HCT116 (cell line): Measurements from ENCODE around the gene MALRD1.

ENCODE experiments used
- ATF3 ChIP-seq: IDR thresholded peaks from 2 replicates; pipeline ENCODE4 v1.6.1; 2012
- CEBPB ChIP-seq: IDR thresholded peaks from 2 replicates; pipeline ENCODE4 v1.6.1; 2012; ENCODE audit warnings: low read depth
- CTCF ChIP-seq, 3 experiments: fragments of 200-600 bp in 1 of 3; sonication (generic) in 1 of 3; IDR thresholded peaks in 2 of 3; conservative IDR thresholded peaks in 1 of 3; 2 replicates each; pipeline ENCODE4 v1.5.1; 2012 to 2017; ENCODE audit warnings: low read depth in 2 of 3, low read length in 2 of 3, antibody characterized with exemption in 1 of 3, borderline replicate concordance in 1 of 3, control low read depth in 1 of 3, mild to moderate bottlenecking in 1 of 3, mixed read lengths in 1 of 3, mixed run types in 1 of 3, moderate library complexity in 1 of 3; ENCODE audit not compliant: insufficient read depth in 1 of 3
- EGR1 ChIP-seq: IDR thresholded peaks from 2 replicates; pipeline ENCODE4 v1.6.1; 2012; ENCODE audit warnings: low read depth
- EZH2 ChIP-seq: fragments of 200-600 bp; sonication (generic); IDR thresholded peaks from 2 replicates; pipeline ENCODE4 v1.6.1; 2017; ENCODE audit warnings: antibody characterized with exemption, mixed run types
- JUND ChIP-seq: IDR thresholded peaks from 2 replicates; pipeline ENCODE4 v1.6.1; 2012
- MAX ChIP-seq: IDR thresholded peaks from 2 replicates; pipeline ENCODE4 v1.6.1; 2012
- POLR2A ChIP-seq: IDR thresholded peaks from 2 replicates; pipeline ENCODE4 v1.7.0; 2011; ENCODE audit warnings: borderline replicate concordance; ENCODE audit not compliant: insufficient read depth, insufficient read length; ENCODE audit errors: extremely low read depth
- POLR2AphosphoS5 ChIP-seq: IDR thresholded peaks from 2 replicates; pipeline ENCODE4 v1.6.1; 2011; ENCODE audit warnings: mild to moderate bottlenecking, low read depth, low read length, moderate library complexity
- SRF ChIP-seq: IDR thresholded peaks from 2 replicates; pipeline ENCODE4 v1.6.1; 2012; ENCODE audit warnings: low read depth
- ZNF274 ChIP-seq: fragments of 200-500 bp; sonication (Bioruptor generic); IDR thresholded peaks from 2 replicates; pipeline ENCODE4 v1.6.1; 2014; ENCODE audit warnings: mild to moderate bottlenecking, low read depth, low read length, inconsistent platforms

- TF ChIP-seq CTCF (IDR thresholded peaks at IDR 0.05 in 2 of 3, conservative IDR thresholded peaks at IDR 0.05 in 1 of 3; ENCODE audit: borderline replicate concordance in 1 of 3, insufficient read depth in 1 of 3, low read depth in 2 of 3, low read length in 2 of 3) (no peak), MAX (no peak), SRF (no peak), POLR2A (no peak), ZNF274 (no peak), JUND (no peak), POLR2AphosphoS5 (no peak), EZH2 (no peak), CEBPB (no peak), EGR1 (no peak), ATF3 (no peak)
These were observed 681.7 kb downstream of the MALRD1 start for GRCh38 chr10:19730167-19730906.
